Bronchial epithelial cell (primary cell): ENCODE data around the gene RAX. TPM values are rescaled to one million over a fixed set of nuclear protein-coding genes. Genes with fewer than 3 reads are reported as not detected.

Source experiments
- DNase-seq: peaks from one replicate; pipeline ENCODE4 v3.0.0-alpha.2; 2010; ENCODE audit warnings: low read depth
- FAIRE-seq: peaks from 2 replicates; lab custom pipeline; 2011; peaks lifted over from hg19 to GRCh38; lab: Jason Lieb, UNC
- H3K27me3 ChIP-seq: 2 replicates; pipeline ENCODE4 v1.5.1; 2011; ENCODE audit warnings: low read length; ENCODE audit not compliant: control insufficient read depth, insufficient read depth
- H3K36me3 ChIP-seq: 2 replicates; pipeline ENCODE4 v1.5.1; 2011; ENCODE audit warnings: low read length; ENCODE audit not compliant: control insufficient read depth, insufficient read depth
- H3K4me3 ChIP-seq: 2 replicates; pipeline ENCODE4 v1.5.1; 2011; ENCODE audit warnings: mild to moderate bottlenecking, low read depth, low read length, control low read depth
- CTCF ChIP-seq: IDR thresholded peaks from 2 replicates; pipeline ENCODE4 v1.5.1; 2011; ENCODE audit warnings: mild to moderate bottlenecking, moderate library complexity, low read length, control low read depth, inconsistent platforms; ENCODE audit not compliant: insufficient read depth, severe bottlenecking
- total RNA-seq: library from RNA; depleted of rRNA; stranded (reverse); fragments of >200 nt; gene quantifications from 2 replicates; pipeline ENCODE4 v1.2.1, GENCODE V29; 2014

Gene RAX
- total RNA-seq, 1 donor from 2014 or later: not detected

- FAIRE-seq: no peak
- TF ChIP-seq CTCF: peak; percentile 81
- Histone ChIP-seq H3K27me3 (peaks cover 2% of the 10 kb centered on the region), H3K36me3 (no peaks in the 10 kb centered on the region), H3K4me3 (no peak overlapping the region)
- peak; percentile 77 for DNase-seq
Observed at GRCh38 chr18:59249199-59249774, 24.0 kb downstream of the RAX start.

- Histone ChIP-seq H3K4me3 (no peak overlapping the region), H3K27me3 (peaks cover 2% of the 10 kb centered on the region), H3K36me3 (no peaks in the 10 kb centered on the region)
- no peak for DNase-seq
- FAIRE-seq: no peak
- TF ChIP-seq CTCF: no peak
Observed at GRCh38 chr18:59246796-59247195, 26.5 kb downstream of the RAX start.

- no peak overlapping the region for H3K4me3 ChIP-seq
- no peak for TF ChIP-seq CTCF
- no peaks in the 10 kb centered on the region for H3K36me3 ChIP-seq
- DNase-seq: no peak
- peaks cover 2% of the 10 kb centered on the region for H3K27me3 ChIP-seq
- FAIRE-seq: no peak
Observed at GRCh38 chr18:59242906-59243305, 30.3 kb downstream of the RAX start.

- H3K36me3 ChIP-seq: no peaks in the 10 kb centered on the region
- FAIRE-seq (no peak), DNase-seq (no peak)
- no peak for TF ChIP-seq CTCF
- no peaks in the 10 kb centered on the region for H3K27me3 ChIP-seq
- H3K4me3 ChIP-seq: no peak overlapping the region
Observed at GRCh38 chr18:59239642-59240041, 33.6 kb downstream of the RAX start.

- no peak for TF ChIP-seq CTCF
- DNase-seq (no peak), FAIRE-seq (no peak)
- H3K27me3 ChIP-seq: no peaks in the 10 kb centered on the region
- H3K36me3 ChIP-seq: no peaks in the 10 kb centered on the region
- no peak overlapping the region for H3K4me3 ChIP-seq
Observed at GRCh38 chr18:59238385-59238784, 34.9 kb downstream of the RAX start.

- Histone ChIP-seq H3K36me3 (no peaks in the 10 kb centered on the region), H3K4me3 (no peak overlapping the region), H3K27me3 (peaks cover 2% of the 10 kb centered on the region)
- no peak for TF ChIP-seq CTCF
- no peak for DNase-seq
- no peak for FAIRE-seq
Observed at GRCh38 chr18:59233017-59233410, 40.2 kb downstream of the RAX start.
